Parathyroid adenoma (tissue), 2 donors: Measurements from ENCODE around the gene PPP1R14B.

Experiments used
- H2AFZ ChIP-seq: fragments of 300-600 bp; sonication (generic); one replicate; pipeline ENCODE4 v1.7.0; 2017; ENCODE audit warnings: antibody characterized with exemption, mild to moderate bottlenecking
- H3K27ac ChIP-seq: fragments of 300-600 bp; sonication (generic); one replicate; pipeline ENCODE4 v1.7.0; 2017
- H3K27me3 ChIP-seq: fragments of 300-600 bp; sonication (generic); one replicate; pipeline ENCODE4 v1.7.0; 2017; ENCODE audit warnings: low read length; ENCODE audit not compliant: control insufficient read depth, insufficient read depth
- H3K36me3 ChIP-seq: fragments of 300-600 bp; sonication (generic); one replicate; pipeline ENCODE4 v1.7.0; 2017; ENCODE audit warnings: low read length; ENCODE audit not compliant: control insufficient read depth, insufficient read depth
- H3K4me1 ChIP-seq: fragments of 300-600 bp; sonication (generic); one replicate; pipeline ENCODE4 v1.7.0; 2017; ENCODE audit warnings: control low read depth
- H3K4me2 ChIP-seq: fragments of 300-600 bp; sonication (generic); one replicate; pipeline ENCODE4 v1.7.0; 2017; ENCODE audit warnings: low read length
- H3K4me3 ChIP-seq: fragments of 300-600 bp; sonication (generic); one replicate; pipeline ENCODE4 v1.7.0; 2017; ENCODE audit warnings: low read depth, low read length
- H3K79me2 ChIP-seq: fragments of 300-600 bp; sonication (generic); one replicate; pipeline ENCODE4 v1.7.0; 2017; ENCODE audit warnings: control low read depth
- H3K9ac ChIP-seq: fragments of 300-600 bp; sonication (generic); one replicate; pipeline ENCODE4 v1.7.0; 2017; ENCODE audit warnings: mild to moderate bottlenecking
- H3K9me3 ChIP-seq: fragments of 300-600 bp; sonication (generic); one replicate; pipeline ENCODE4 v1.7.0; 2017; ENCODE audit warnings: low read length; ENCODE audit not compliant: control insufficient read depth
- CTCF ChIP-seq: fragments of 300-600 bp; sonication (generic); IDR thresholded peaks from one replicate; pipeline ENCODE4 v1.7.0; 2017; ENCODE audit warnings: antibody characterized with exemption, mild to moderate bottlenecking
- donor health status: primary hyperparathyroidism.

Gene PPP1R14B

GRCh38 chr11:64260147-64260708 is 13.5 kb upstream of the PPP1R14B start:
- H2AFZ ChIP-seq = no peak overlapping the region
- H3K36me3 ChIP-seq = no peaks in the 10 kb centered on the region
- no peaks in the 10 kb centered on the region for H3K27me3 ChIP-seq

GRCh38 chr11:64259533-64260067 is 12.9 kb upstream of the PPP1R14B start:
- no peak overlapping the region for H3K9ac ChIP-seq
- no peak for TF ChIP-seq CTCF
- H3K36me3 ChIP-seq = no peaks in the 10 kb centered on the region
- H3K79me2 ChIP-seq = no peaks in the 10 kb centered on the region
- H3K27me3 ChIP-seq = no peaks in the 10 kb centered on the region
- no peaks in the 10 kb centered on the region for H3K9me3 ChIP-seq
- no peak overlapping the region for H3K4me3 ChIP-seq
- H3K27ac ChIP-seq = no peak overlapping the region
- no peak overlapping the region for H2AFZ ChIP-seq
- H3K4me1 ChIP-seq = peaks cover 18% of the 10 kb centered on the region
- H3K4me2 ChIP-seq = no peak overlapping the region

More at GRCh38 chr11:64260147-64260708, 13.5 kb upstream of the PPP1R14B start:
- Histone ChIP-seq H3K4me2 (no peak overlapping the region), H3K79me2 (no peaks in the 10 kb centered on the region), H3K27ac (no peak overlapping the region), H3K4me3 (no peak overlapping the region), H3K4me1 (peaks cover 12% of the 10 kb centered on the region), H3K9me3 (no peaks in the 10 kb centered on the region), H3K9ac (no peak overlapping the region)
- TF ChIP-seq CTCF = no peak

- no peak for TF ChIP-seq CTCF
- H2AFZ ChIP-seq = no peak overlapping the region
- H3K9me3 ChIP-seq = no peaks in the 10 kb centered on the region
- H3K27ac ChIP-seq = no peak overlapping the region
- H3K79me2 ChIP-seq = no peaks in the 10 kb centered on the region
- H3K27me3 ChIP-seq = no peaks in the 10 kb centered on the region
- no peak overlapping the region for H3K4me2 ChIP-seq
- H3K4me3 ChIP-seq = no peak overlapping the region
- H3K36me3 ChIP-seq = no peaks in the 10 kb centered on the region
- peaks cover 21% of the 10 kb centered on the region for H3K4me1 ChIP-seq
- H3K9ac ChIP-seq = no peak overlapping the region
Observed at GRCh38 chr11:64258946-64259532, 12.3 kb upstream of the PPP1R14B start.

GRCh38 chr11:64258356-64258755 is 11.6 kb upstream of the PPP1R14B start:
- no peaks in the 10 kb centered on the region for H3K36me3 ChIP-seq

More at GRCh38 chr11:64258356-64258755, 11.6 kb upstream of the PPP1R14B start:
- peaks cover 23% of the 10 kb centered on the region for H3K4me1 ChIP-seq
- H3K9me3 ChIP-seq = no peaks in the 10 kb centered on the region
- H3K27ac ChIP-seq = no peak overlapping the region
- no peak overlapping the region for H3K4me2 ChIP-seq
- no peaks in the 10 kb centered on the region for H3K79me2 ChIP-seq
- H2AFZ ChIP-seq = no peak overlapping the region
- no peak for TF ChIP-seq CTCF
- no peaks in the 10 kb centered on the region for H3K27me3 ChIP-seq
- H3K9ac ChIP-seq = no peak overlapping the region
- no peak overlapping the region for H3K4me3 ChIP-seq
